A549 (cell line): ENCODE measurements around the gene AK1.

Experiments used
- CHD4 ChIP-seq: fragments of 200-600 bp; sonication (generic); IDR thresholded peaks from 2 replicates; pipeline ENCODE4 v1.6.1; 2016; ENCODE audit warnings: antibody characterized with exemption, mild to moderate bottlenecking, borderline replicate concordance
- CTCF ChIP-seq: fragments of >200 bp; sonication (Bioruptor Twin); formaldehyde crosslinking; IDR thresholded peaks from 3 replicates; pipeline ENCODE4 v1.5.1; 2016
- JUNB ChIP-seq: fragments of >200 bp; sonication (Bioruptor Twin); formaldehyde crosslinking; IDR thresholded peaks from 2 replicates; pipeline ENCODE4 v1.6.1; 2016
- PBX3 ChIP-seq: IDR thresholded peaks from 2 replicates; pipeline ENCODE4 v1.6.1; 2012
- POLR2AphosphoS2 ChIP-seq: conservative IDR thresholded peaks from 2 replicates; pipeline ENCODE4 v1.6.1; 2012; ENCODE audit warnings: low read length, improper control_type of control experiment, inconsistent platforms
- USF2 ChIP-seq: fragments of 450-650 bp; IDR thresholded peaks from 2 replicates; pipeline ENCODE4 v1.6.1; 2014; ENCODE audit warnings: antibody characterized with exemption

- TF ChIP-seq JUNB (no peak), CTCF (peak; percentile 57), POLR2AphosphoS2 (no peak), USF2 (no peak), CHD4 (no peak), PBX3 (no peak)
Observed at GRCh38 chr9:127825319-127826051, 52.0 kb downstream of the AK1 start.
